IMR-90 (cell line): ENCODE measurements around the gene PLCH1. TPM values are rescaled to one million over a fixed set of nuclear protein-coding genes. Genes with fewer than 3 reads are reported as not detected.

Experiments used
- ATAC-seq: fragments of 200-7000 bp; cut with Tn5 transposase; 2 replicates; pipeline ENCODE4 v1.9.1; 2020; ENCODE audit warnings: low read depth, mild to moderate bottlenecking, moderate library complexity
- BruUV-seq: library from RNA; stranded (reverse); fragments of 400-500 nt; replicated peaks from 2 replicates; lab custom pipeline; 2021; lab: Mats Ljungman, UMichigan
- CTCF ChIA-PET: fragments of 300-600 bp; formaldehyde crosslinking; extraction: SDS; loops from one replicate; lab custom pipeline; 2021; ENCODE audit warnings: antibody characterized with exemption; lab: Yijun Ruan, JAX
- POLR2A ChIA-PET: fragments of 300-600 bp; sonication (Branson Sonifier 250); formaldehyde crosslinking; loops from one replicate; lab custom pipeline; 2022; ENCODE audit warnings: antibody characterized with exemption; ENCODE audit not compliant: unreplicated experiment; lab: Charles Lee
- DNase-seq: peaks from one replicate; pipeline ENCODE4 v3.0.0; 2013
- H2AFZ ChIP-seq: replicated peaks from 2 replicates; pipeline ENCODE3; 2013; ENCODE audit warnings: low read length, mild to moderate bottlenecking; ENCODE audit not compliant: poor library complexity
- H2AK5ac ChIP-seq: 2 replicates; pipeline ENCODE4 v1.6.1; 2013; ENCODE audit warnings: low read depth, low read length, inconsistent platforms
- H2AK9ac ChIP-seq: replicated peaks from 2 replicates; pipeline ENCODE3; 2013; ENCODE audit warnings: mild to moderate bottlenecking, low read depth, low read length, moderate library complexity; ENCODE audit not compliant: poor library complexity
- H2BK120ac ChIP-seq: 2 replicates; pipeline ENCODE4 v1.6.1; 2013; ENCODE audit warnings: low read depth, low read length, inconsistent platforms
- H2BK15ac ChIP-seq: 3 replicates; pipeline ENCODE4 v1.6.1; 2013; ENCODE audit warnings: low read depth, low read length, inconsistent platforms
- H2BK20ac ChIP-seq: 2 replicates; pipeline ENCODE4 v1.6.1; 2013; ENCODE audit warnings: low read depth, mild to moderate bottlenecking, inconsistent platforms, low read length, moderate library complexity
- H2BK5ac ChIP-seq: 2 replicates; pipeline ENCODE4 v1.6.1; 2013; ENCODE audit warnings: mild to moderate bottlenecking, low read depth, low read length, inconsistent platforms; ENCODE audit not compliant: poor library complexity, severe bottlenecking
- H3K14ac ChIP-seq: replicated peaks from 2 replicates; pipeline ENCODE4 v1.6.1; 2013; ENCODE audit warnings: low read depth, low read length, inconsistent platforms
- H3K18ac ChIP-seq: 2 replicates; pipeline ENCODE4 v1.6.1; 2013; ENCODE audit warnings: low read depth, low read length, control low read depth
- H3K23ac ChIP-seq: 2 replicates; pipeline ENCODE4 v1.6.1; 2013; ENCODE audit warnings: low read depth, low read length, inconsistent platforms
- H3K27ac ChIP-seq: 2 replicates; pipeline ENCODE4 v1.5.1; 2013; ENCODE audit warnings: mild to moderate bottlenecking, control low read depth, low read length; ENCODE audit not compliant: insufficient read depth
- H3K27me3 ChIP-seq: 2 replicates; pipeline ENCODE4 v1.6.1; 2013; ENCODE audit warnings: low read length; ENCODE audit not compliant: control insufficient read depth, insufficient read depth
- H3K36me3 ChIP-seq: 2 replicates; pipeline ENCODE4 v1.6.1; 2013; ENCODE audit warnings: low read length, mixed read lengths; ENCODE audit not compliant: control insufficient read depth, insufficient read depth
- H3K4ac ChIP-seq: 2 replicates; pipeline ENCODE4 v1.6.1; 2013; ENCODE audit warnings: low read depth, low read length, inconsistent platforms
- H3K4me1 ChIP-seq: 2 replicates; pipeline ENCODE4 v1.6.1; 2013; ENCODE audit warnings: low read length, mixed read lengths; ENCODE audit not compliant: control insufficient read depth, insufficient read depth
- H3K4me2 ChIP-seq: 2 replicates; pipeline ENCODE4 v1.6.1; 2013; ENCODE audit warnings: low read depth, mild to moderate bottlenecking, control low read depth, low read length, moderate library complexity
- H3K4me3 ChIP-seq: 2 replicates; pipeline ENCODE4 v1.5.1; 2013; ENCODE audit warnings: low read depth, mild to moderate bottlenecking, control low read depth, low read length, moderate library complexity; ENCODE audit not compliant: insufficient read depth
- H3K56ac ChIP-seq: 2 replicates; pipeline ENCODE4 v1.6.1; 2013; ENCODE audit warnings: low read length, inconsistent platforms; ENCODE audit not compliant: insufficient read depth; ENCODE audit errors: extremely low read depth
- H3K79me1 ChIP-seq, 2 experiments: 2 replicates each; pipeline ENCODE4 v1.6.1; 2013; ENCODE audit warnings: low read length in 2 of 2, inconsistent platforms in 1 of 2, low read depth in 1 of 2
- H3K9ac ChIP-seq: 2 replicates; pipeline ENCODE4 v1.6.1; 2013; ENCODE audit warnings: low read depth, low read length, control low read depth
- H3K9me1 ChIP-seq: 2 replicates; pipeline ENCODE4 v1.6.1; 2013; ENCODE audit warnings: low read length, inconsistent platforms; ENCODE audit not compliant: insufficient read depth
- H3K9me3 ChIP-seq: 2 replicates; pipeline ENCODE4 v1.6.1; 2013; ENCODE audit warnings: low read length; ENCODE audit not compliant: control insufficient read depth, insufficient read depth
- H4K20me1 ChIP-seq: 2 replicates; pipeline ENCODE4 v1.6.1; 2013; ENCODE audit warnings: low read length, inconsistent platforms; ENCODE audit not compliant: insufficient read depth
- H4K5ac ChIP-seq: 2 replicates; pipeline ENCODE4 v1.6.1; 2013; ENCODE audit warnings: mild to moderate bottlenecking, low read depth, low read length, control low read depth
- H4K8ac ChIP-seq, 2 experiments: 2 replicates each; pipeline ENCODE4 v1.6.1; 2013; ENCODE audit warnings: low read depth in 2 of 2, low read length in 2 of 2, control low read depth in 1 of 2, inconsistent platforms in 1 of 2
- H4K91ac ChIP-seq: 2 replicates; pipeline ENCODE4 v1.6.1; 2013; ENCODE audit warnings: low read depth, low read length, inconsistent platforms; ENCODE audit not compliant: insufficient read depth
- BHLHE40 ChIP-seq: fragments of 150-350 bp; IDR thresholded peaks from 2 replicates; pipeline ENCODE4 v1.6.1; 2016; ENCODE audit warnings: mild to moderate bottlenecking, low read depth, low read length
- CEBPB ChIP-seq: IDR thresholded peaks from 2 replicates; pipeline ENCODE4 v1.6.1; 2012; ENCODE audit warnings: low read depth, low read length, improper control_type of control experiment
- CHD1 ChIP-seq: IDR thresholded peaks from 2 replicates; pipeline ENCODE4 v1.6.1; 2012; ENCODE audit warnings: low read depth, low read length, improper control_type of control experiment
- FOS ChIP-seq: fragments of 150-350 bp; IDR thresholded peaks from 2 replicates; pipeline ENCODE4 v1.6.1; 2016; ENCODE audit warnings: low read depth, low read length
- MAFK ChIP-seq: IDR thresholded peaks from 2 replicates; pipeline ENCODE4 v1.6.1; 2012; ENCODE audit warnings: low read depth, low read length, improper control_type of control experiment
- POLR2A ChIP-seq: IDR thresholded peaks from 2 replicates; pipeline ENCODE4 v1.6.1; 2012; ENCODE audit warnings: mild to moderate bottlenecking, low read depth, low read length
- RAD21 ChIP-seq: IDR thresholded peaks from 2 replicates; pipeline ENCODE4 v1.6.1; 2012; ENCODE audit warnings: low read length, improper control_type of control experiment
- RCOR1 ChIP-seq: IDR thresholded peaks from 2 replicates; pipeline ENCODE4 v1.6.1; 2012; ENCODE audit warnings: mild to moderate bottlenecking, low read length, improper control_type of control experiment; ENCODE audit not compliant: insufficient replicate concordance
- SMC3 ChIP-seq: fragments of 150-350 bp; IDR thresholded peaks from 2 replicates; pipeline ENCODE4 v1.6.1; 2016; ENCODE audit warnings: low read depth, mild to moderate bottlenecking, antibody characterized with exemption, low read length, moderate library complexity
- WGBS, 2 experiments: methylation state at CpG; one replicate each; pipeline versions ENCODE4 v1.1.5 to v1.1.7; 2013; ENCODE audit warnings: missing lambda C conversion rate in 2 of 2; ENCODE audit not compliant: insufficient read length in 1 of 2; ENCODE audit errors: extremely low coverage in 2 of 2; 5-methylcytosine and 5-hydroxymethylcytosine counted together
- dilution Hi-C: fragments of 300-500 bp; cut with HindIII; formaldehyde crosslinking; loops from one replicate; pipeline ENCODE4 v1.14.3; 2018; ENCODE audit warnings: low sequenced_read_pairs; ENCODE audit not compliant: unreplicated experiment
- in situ Hi-C: fragments of 300-500 bp; cut with MboI; formaldehyde crosslinking; loops from 3 replicates; pipeline ENCODE4 v1.14.3; 2019; ENCODE audit warnings: low sequenced_read_pairs, inconsistent platforms, mixed read lengths
- intact Hi-C: fragments of 100-400 bp; cut with micrococcal nuclease; formaldehyde crosslinking; loops from 2 replicates; pipeline ENCODE4 v1.10.0; 2022
- polyA plus RNA-seq, 3 experiments: library from polyadenylated mRNA; depleted of rRNA; stranded (reverse); fragments of >200 nt; gene quantifications; 2 replicates each; pipeline ENCODE4 v1.2.3, GENCODE V29; 2012; ENCODE audit warnings: low replicate concordance in 1 of 3
- total RNA-seq: library from RNA; depleted of rRNA; stranded (reverse); fragments of >200 nt; gene quantifications from 2 replicates; pipeline ENCODE4 v1.2.3, GENCODE V29; 2012
- TF ChIP-seq, protein P1 (sequence below): conservative IDR thresholded peaks from 2 replicates; pipeline ENCODE4 v1.5.1; 2012; ENCODE audit warnings: mild to moderate bottlenecking, low read depth, low read length, improper control_type of control experiment
- TF ChIP-seq, protein P2 (sequence below): fragments of 150-350 bp; IDR thresholded peaks from 2 replicates; pipeline ENCODE4 v1.6.1; 2017; ENCODE audit warnings: mild to moderate bottlenecking, antibody characterized with exemption, low read length, low read depth

Gene PLCH1
- total and polyA plus RNA-seq, 2 of the 4 experiments (the other 2 are of a cell fraction) = not detected

DNA sequence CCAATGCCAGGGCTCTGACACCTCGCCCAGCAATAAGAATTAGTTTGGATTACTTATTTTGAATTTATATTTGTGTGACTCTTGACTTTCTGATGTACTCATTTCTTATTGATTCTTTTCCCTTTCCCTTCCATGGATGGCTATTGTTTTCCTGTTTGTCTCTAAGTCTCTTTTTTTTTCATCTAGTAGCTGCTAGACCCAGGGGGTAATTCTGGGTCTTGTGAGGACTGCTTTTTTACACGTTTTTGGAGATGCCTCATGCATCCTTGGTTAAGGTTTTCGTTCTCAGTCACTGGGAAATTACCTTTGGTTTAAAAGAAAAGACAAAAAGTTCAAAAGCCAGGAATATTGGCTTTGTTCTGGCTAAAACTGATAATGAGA lies 381.2 kb downstream of the PLCH1 start:
- Histone ChIP-seq H3K56ac (no peak overlapping the region), H4K5ac (no peak overlapping the region), H3K14ac (no peak overlapping the region), H3K4me1 (no peaks in the 10 kb centered on the region), H3K23ac (no peak overlapping the region), H3K9ac (no peak overlapping the region), H4K8ac (no peak overlapping the region), H3K36me3 (no peaks in the 10 kb centered on the region), H4K20me1 (no peaks in the 10 kb centered on the region), H3K9me3 (no peaks in the 10 kb centered on the region), H3K27ac (no peak overlapping the region), H4K91ac (no peak overlapping the region), H2BK20ac (no peak overlapping the region), H2AFZ (no peak overlapping the region), H3K4ac (no peak overlapping the region), H2BK15ac (no peak overlapping the region), H3K27me3 (no peaks in the 10 kb centered on the region; the same call in 1 of the 2 replicates), H3K4me2 (no peak overlapping the region), H2AK5ac (no peak overlapping the region), H2BK5ac (no peak overlapping the region), H2AK9ac (no peak overlapping the region), H3K79me1 (no peaks in the 10 kb centered on the region), H3K18ac (no peak overlapping the region), H3K4me3 (no peak overlapping the region), H2BK120ac (no peak overlapping the region), H3K9me1 (no peaks in the 10 kb centered on the region)
- dilution Hi-C loops (no loop called here), in situ Hi-C loops (no loop called here), intact Hi-C loops (no loop called here)
- no CpG with 5 or more reads among the region's 3 CpGs for WGBS, 2 experiments
- no TSS peak for BruUV-seq
- ChIA-PET POLR2A (no interaction called here), CTCF (interaction anchor here (0.8 kb wide), 1 partner anchor 10 kb away, joined by 5 read pairs; no protein-coding TSS in a partner anchor)
- TF ChIP-seq RAD21 (no peak), FOS (no peak), CHD1 (no peak), SMC3 (no peak), CEBPB (no peak), MAFK (no peak), POLR2A (no peak), RCOR1 (no peak), BHLHE40 (no peak)
- TF ChIP-seq, protein P1, sequence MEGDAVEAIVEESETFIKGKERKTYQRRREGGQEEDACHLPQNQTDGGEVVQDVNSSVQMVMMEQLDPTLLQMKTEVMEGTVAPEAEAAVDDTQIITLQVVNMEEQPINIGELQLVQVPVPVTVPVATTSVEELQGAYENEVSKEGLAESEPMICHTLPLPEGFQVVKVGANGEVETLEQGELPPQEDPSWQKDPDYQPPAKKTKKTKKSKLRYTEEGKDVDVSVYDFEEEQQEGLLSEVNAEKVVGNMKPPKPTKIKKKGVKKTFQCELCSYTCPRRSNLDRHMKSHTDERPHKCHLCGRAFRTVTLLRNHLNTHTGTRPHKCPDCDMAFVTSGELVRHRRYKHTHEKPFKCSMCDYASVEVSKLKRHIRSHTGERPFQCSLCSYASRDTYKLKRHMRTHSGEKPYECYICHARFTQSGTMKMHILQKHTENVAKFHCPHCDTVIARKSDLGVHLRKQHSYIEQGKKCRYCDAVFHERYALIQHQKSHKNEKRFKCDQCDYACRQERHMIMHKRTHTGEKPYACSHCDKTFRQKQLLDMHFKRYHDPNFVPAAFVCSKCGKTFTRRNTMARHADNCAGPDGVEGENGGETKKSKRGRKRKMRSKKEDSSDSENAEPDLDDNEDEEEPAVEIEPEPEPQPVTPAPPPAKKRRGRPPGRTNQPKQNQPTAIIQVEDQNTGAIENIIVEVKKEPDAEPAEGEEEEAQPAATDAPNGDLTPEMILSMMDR = no peak
- TF ChIP-seq, protein P2, sequence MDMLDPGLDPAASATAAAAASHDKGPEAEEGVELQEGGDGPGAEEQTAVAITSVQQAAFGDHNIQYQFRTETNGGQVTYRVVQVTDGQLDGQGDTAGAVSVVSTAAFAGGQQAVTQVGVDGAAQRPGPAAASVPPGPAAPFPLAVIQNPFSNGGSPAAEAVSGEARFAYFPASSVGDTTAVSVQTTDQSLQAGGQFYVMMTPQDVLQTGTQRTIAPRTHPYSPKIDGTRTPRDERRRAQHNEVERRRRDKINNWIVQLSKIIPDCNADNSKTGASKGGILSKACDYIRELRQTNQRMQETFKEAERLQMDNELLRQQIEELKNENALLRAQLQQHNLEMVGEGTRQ = no peak
- ATAC-seq (no peak), DNase-seq (no peak)
